HG02588 (cell line): ENCODE results near the gene WDR54.

Source experiments
- ATAC-seq: cut with Tn5 transposase; IDR thresholded peaks from one replicate; pipeline ENCODE4 v1.9.1; 2021; ENCODE audit warnings: mild to moderate bottlenecking, moderate library complexity; ENCODE audit not compliant: unreplicated experiment

WDR54 gene

DNA sequence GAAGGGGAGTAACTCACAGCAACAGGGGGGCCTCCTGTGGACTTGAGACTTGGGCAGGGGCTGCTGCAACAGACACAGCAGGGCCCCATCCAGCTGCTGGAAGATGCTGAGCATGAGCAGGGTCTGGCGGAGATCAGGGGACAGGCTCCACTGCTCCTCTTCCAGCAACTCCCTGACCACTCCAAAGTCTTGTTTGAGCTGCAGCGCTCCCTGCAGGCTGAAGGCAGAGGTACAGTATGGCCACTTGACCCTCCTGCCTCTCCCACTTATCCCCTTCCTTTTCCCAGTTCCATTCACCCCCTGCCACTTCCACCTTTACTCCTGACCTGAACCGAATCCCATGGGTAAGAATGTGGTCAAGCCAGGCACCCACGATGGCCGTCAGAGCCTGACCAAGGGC lies 53.4 kb downstream of the WDR54 start:
- ATAC-seq, result no peak
